Left ventricle myocardium inferior (tissue), 1 donor: ENCODE measurements around the gene MYH15. TPM values are rescaled to one million over a fixed set of nuclear protein-coding genes. Genes with fewer than 3 reads are reported as not detected.
A peak's percentile ranks its signal among the peaks of the same experiment; 100 is the strongest.

ENCODE experiments used
- DNase-seq: peaks from one replicate; pipeline ENCODE4 v3.0.0-alpha.2; 2020
- H3K27ac ChIP-seq: fragments of 200-600 bp; replicated peaks from 2 replicates; pipeline ENCODE4 v1.8.0; 2021
- H3K27me3 ChIP-seq: fragments of 200-600 bp; 2 replicates; pipeline ENCODE4 v1.8.0; 2021; ENCODE audit warnings: low read depth
- H3K36me3 ChIP-seq: fragments of 200-600 bp; 2 replicates; pipeline ENCODE4 v1.8.0; 2021
- H3K4me1 ChIP-seq: fragments of 200-600 bp; 2 replicates; pipeline ENCODE4 v1.8.0; 2021
- H3K4me3 ChIP-seq: fragments of 200-600 bp; 2 replicates; pipeline ENCODE4 v1.8.0; 2021; ENCODE audit warnings: mild to moderate bottlenecking, moderate library complexity
- H3K9me3 ChIP-seq: fragments of 200-600 bp; replicated peaks from 2 replicates; pipeline ENCODE4 v1.8.0; 2021
- intact Hi-C: fragments of 100-400 bp; cut with micrococcal nuclease; formaldehyde crosslinking; loops from one replicate; pipeline ENCODE4 v1.11.0; 2022
- total RNA-seq: library from RNA; stranded (reverse); fragmentation: NEBNext Ultra II Directional; extraction: Animal tissue kit (Norgen Biotek cat#: 25700); gene quantifications from one replicate; pipeline ENCODE4 v1.2.1, GENCODE V29; 2021
- TF ChIP-seq, protein P1 (sequence below): fragments of 200-600 bp; IDR thresholded peaks from 2 replicates; pipeline ENCODE4 v1.8.0; 2021; ENCODE audit warnings: antibody characterized with exemption, mild to moderate bottlenecking, borderline replicate concordance
- donor health status: DM: no; HTN: yes; CAD: no; lungs with severe emphysema.

Gene MYH15
- total RNA-seq, 1 donor from 2014 or later, result 0.22 TPM

DNA sequence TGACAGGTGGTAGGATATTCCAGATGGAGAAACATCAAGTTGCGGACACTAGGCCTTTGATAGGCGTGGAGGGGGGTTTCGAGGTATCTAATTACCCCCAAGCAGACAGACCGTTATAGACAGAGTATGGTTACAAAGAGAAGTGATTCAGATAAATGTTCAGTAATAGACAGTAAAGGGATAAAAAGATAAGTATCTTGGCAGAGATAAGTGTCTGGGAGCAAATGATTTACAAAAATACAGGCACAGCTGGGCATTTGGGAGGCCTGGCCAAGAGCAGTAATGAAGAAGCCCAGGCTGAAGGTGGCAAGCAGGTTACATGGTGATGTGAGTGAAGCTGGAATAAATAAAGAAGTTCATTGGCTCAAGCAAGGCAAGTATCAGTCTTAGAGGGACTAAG is 659 bp upstream of the MYH15 start:
- DNase-seq, result no peak
- no peaks in the 10 kb centered on the region for H3K36me3 ChIP-seq
- no peaks in the 10 kb centered on the region for H3K9me3 ChIP-seq
- TF ChIP-seq, protein P1, sequence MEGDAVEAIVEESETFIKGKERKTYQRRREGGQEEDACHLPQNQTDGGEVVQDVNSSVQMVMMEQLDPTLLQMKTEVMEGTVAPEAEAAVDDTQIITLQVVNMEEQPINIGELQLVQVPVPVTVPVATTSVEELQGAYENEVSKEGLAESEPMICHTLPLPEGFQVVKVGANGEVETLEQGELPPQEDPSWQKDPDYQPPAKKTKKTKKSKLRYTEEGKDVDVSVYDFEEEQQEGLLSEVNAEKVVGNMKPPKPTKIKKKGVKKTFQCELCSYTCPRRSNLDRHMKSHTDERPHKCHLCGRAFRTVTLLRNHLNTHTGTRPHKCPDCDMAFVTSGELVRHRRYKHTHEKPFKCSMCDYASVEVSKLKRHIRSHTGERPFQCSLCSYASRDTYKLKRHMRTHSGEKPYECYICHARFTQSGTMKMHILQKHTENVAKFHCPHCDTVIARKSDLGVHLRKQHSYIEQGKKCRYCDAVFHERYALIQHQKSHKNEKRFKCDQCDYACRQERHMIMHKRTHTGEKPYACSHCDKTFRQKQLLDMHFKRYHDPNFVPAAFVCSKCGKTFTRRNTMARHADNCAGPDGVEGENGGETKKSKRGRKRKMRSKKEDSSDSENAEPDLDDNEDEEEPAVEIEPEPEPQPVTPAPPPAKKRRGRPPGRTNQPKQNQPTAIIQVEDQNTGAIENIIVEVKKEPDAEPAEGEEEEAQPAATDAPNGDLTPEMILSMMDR, result no peak
- intact Hi-C loops, result no loop called here
- H3K27ac ChIP-seq, result no peak overlapping the region
- H3K27me3 ChIP-seq, result no peaks in the 10 kb centered on the region
- H3K4me3 ChIP-seq, result no peak overlapping the region
- H3K4me1 ChIP-seq, result peaks cover 8% of the 10 kb centered on the region

DNA sequence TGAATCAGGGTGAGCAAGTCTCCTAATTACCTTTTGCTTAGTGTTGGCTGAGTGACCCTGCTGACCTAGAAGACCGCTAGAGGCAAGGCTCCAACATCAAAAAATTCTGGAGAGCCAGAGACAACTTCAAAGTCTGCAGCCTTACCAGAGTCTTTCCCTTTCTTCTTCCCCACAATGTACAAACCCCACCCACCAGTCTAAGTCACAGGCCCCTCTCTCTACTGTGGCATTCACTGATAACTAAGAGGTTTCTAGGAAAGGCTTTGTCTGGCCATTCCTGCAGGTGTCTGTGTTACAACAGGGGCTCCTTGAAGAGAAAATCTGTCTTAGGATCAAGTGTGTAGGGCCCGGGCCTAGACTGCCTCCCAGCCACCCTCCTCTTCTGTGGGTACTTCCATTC is 525 bp downstream of the MYH15 start:
- no peak for DNase-seq
- Histone ChIP-seq H3K27me3 (no peaks in the 10 kb centered on the region), H3K4me1 (peaks cover 8% of the 10 kb centered on the region), H3K4me3 (no peak overlapping the region), H3K9me3 (no peaks in the 10 kb centered on the region), H3K36me3 (no peaks in the 10 kb centered on the region), H3K27ac (no peak overlapping the region)
- intact Hi-C loops, result no loop called here
- TF ChIP-seq, protein P1, result no peak

DNA sequence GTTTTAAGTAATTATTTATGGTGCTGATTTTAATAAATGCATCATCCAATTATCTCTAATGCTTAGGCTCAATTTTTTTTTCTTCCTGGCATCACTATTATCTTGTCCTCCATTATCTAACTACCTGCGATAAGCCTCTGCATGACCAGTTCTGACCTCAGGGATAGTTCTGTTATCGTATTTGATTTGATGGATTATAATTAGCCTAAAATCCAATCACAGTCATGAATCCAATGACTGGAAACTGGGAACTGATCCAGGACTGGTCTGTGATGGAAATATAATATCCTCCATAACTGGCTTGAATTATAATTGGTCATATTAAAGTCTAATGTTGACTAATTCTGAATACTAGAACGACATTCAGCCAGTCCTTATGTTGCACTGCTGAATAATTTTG is 1.1 kb downstream of the MYH15 start:
- TF ChIP-seq, protein P1, result no peak
- no peak for DNase-seq
- intact Hi-C loops, result no loop called here

DNA sequence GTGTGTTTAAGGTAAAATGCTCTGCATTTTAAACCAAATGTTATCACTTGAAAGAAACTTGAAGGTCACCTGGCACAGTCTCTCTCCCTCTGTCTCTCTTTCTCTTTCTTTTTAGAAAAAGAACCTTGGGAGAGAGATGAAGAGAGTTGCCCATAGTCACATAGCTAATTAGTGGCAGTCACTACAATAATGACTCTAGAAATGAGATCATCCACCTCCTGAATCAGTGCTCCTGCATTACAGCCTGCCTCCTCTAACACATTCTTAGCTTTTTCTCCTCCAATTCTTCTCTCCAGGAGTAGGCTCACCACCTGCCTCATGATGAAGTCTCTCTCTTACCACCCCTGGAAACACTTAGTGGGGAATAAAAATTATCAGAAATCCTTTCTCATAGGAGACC is 2.5 kb downstream of the MYH15 start:
- TF ChIP-seq, protein P1, result no peak
- H3K27me3 ChIP-seq, result no peaks in the 10 kb centered on the region
- DNase-seq, result no peak
- H3K9me3 ChIP-seq, result no peaks in the 10 kb centered on the region
- H3K4me1 ChIP-seq, result peaks cover 8% of the 10 kb centered on the region
- intact Hi-C loops, result no loop called here
- H3K4me3 ChIP-seq, result no peak overlapping the region
- no peak overlapping the region for H3K27ac ChIP-seq
- no peaks in the 10 kb centered on the region for H3K36me3 ChIP-seq

More for the DNA sequence above, 1.1 kb downstream of the MYH15 start:
- H3K4me3 ChIP-seq, result no peak overlapping the region
- H3K27ac ChIP-seq, result no peak overlapping the region
- H3K9me3 ChIP-seq, result no peaks in the 10 kb centered on the region
- H3K4me1 ChIP-seq, result peaks cover 8% of the 10 kb centered on the region
- no peaks in the 10 kb centered on the region for H3K27me3 ChIP-seq
- no peaks in the 10 kb centered on the region for H3K36me3 ChIP-seq

DNA sequence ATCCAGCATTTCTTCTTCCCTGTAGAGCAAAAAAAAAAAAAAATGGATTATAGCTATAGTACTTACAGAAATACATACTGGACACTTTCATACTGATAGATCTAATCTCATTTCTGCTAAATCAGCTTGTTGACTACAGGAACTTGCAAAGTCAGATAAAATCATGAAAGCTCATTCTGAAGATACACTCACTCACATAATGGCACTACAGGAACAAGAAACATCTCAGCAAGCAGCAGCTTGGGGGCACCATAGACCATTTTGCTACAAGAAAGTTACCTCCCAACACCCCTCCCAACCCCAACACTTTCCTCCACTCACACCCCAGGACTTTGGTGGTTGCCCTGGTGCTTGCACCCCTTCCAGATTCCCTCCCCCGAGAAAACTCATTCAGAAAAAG is 4.6 kb downstream of the MYH15 start:
- intact Hi-C loops, result no loop called here
- Histone ChIP-seq H3K9me3 (no peaks in the 10 kb centered on the region), H3K4me3 (no peak overlapping the region), H3K36me3 (no peaks in the 10 kb centered on the region), H3K4me1 (peaks cover 8% of the 10 kb centered on the region), H3K27me3 (no peaks in the 10 kb centered on the region), H3K27ac (no peak overlapping the region)
- TF ChIP-seq, protein P1, result peak; percentile 32
- DNase-seq, result no peak

DNA sequence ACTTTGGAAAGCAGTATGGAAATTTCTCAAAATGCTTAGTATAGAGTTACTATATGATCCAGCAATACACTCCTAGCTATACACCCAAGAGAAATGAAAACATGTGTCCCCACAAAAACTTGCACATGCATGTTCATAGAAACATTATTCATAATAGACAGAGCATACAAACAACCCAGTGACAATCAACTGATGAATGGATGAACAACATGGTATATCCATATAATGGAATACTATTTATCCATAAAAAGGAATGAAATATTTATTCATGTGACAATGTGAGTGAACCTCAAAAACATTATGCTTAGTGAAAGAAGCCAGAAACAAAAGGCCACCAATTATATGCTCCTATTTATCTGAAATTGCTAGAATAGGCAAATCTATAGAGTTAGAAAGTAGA is 6.7 kb downstream of the MYH15 start:
- Histone ChIP-seq H3K4me1 (no peaks in the 10 kb centered on the region), H3K36me3 (no peaks in the 10 kb centered on the region), H3K9me3 (no peaks in the 10 kb centered on the region), H3K27me3 (no peaks in the 10 kb centered on the region), H3K27ac (no peak overlapping the region), H3K4me3 (no peak overlapping the region)
- DNase-seq, result no peak
- intact Hi-C loops, result no loop called here
- TF ChIP-seq, protein P1, result no peak
